Hepatocyte (in vitro differentiated cells): ENCODE data around the gene COQ2.

Experiments used
- CTCF ChIP-seq: fragments of 200-600 bp; sonication (generic); IDR thresholded peaks from 2 replicates; pipeline ENCODE4 v1.5.1; 2016; ENCODE audit warnings: antibody characterized with exemption, mild to moderate bottlenecking; ENCODE audit not compliant: poor library complexity
- EZH2 ChIP-seq: fragments of 200-600 bp; sonication (generic); IDR thresholded peaks from 2 replicates; pipeline ENCODE4 v1.6.1; 2016; ENCODE audit warnings: antibody characterized with exemption, mild to moderate bottlenecking, borderline replicate concordance
- EZH2phosphoT487 ChIP-seq: fragments of 200-600 bp; sonication (generic); IDR thresholded peaks from one replicate; pipeline ENCODE4 v1.6.1; 2018; ENCODE audit warnings: antibody characterized with exemption, mild to moderate bottlenecking, low read depth, moderate library complexity; ENCODE audit not compliant: unreplicated experiment, severe bottlenecking

DNA sequence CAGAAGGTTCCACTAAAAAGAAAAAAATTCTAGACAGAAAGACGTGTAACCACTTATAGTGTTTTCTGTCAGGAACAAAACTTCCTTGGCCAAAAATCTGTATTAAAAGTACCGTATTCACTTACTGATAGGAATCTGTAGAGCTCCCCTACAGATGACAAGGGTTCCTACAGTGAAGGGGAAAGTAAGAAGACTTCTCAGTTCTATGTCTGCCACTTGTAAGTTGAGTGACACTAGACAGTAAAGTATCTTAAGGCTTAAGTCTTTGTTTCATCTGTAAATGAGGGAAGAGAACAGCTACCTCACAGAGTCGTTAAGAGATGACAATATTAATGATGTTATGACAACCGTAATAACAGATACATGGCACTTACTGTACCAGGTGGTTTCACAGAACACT lies 3.3 kb downstream of the COQ2 start:
- TF ChIP-seq CTCF (no peak), EZH2phosphoT487 (no peak), EZH2 (no peak)
